Fibroblast of mammary gland (primary cell): ENCODE measurements around the gene ZCCHC13.

Source experiments
- DNase-seq: peaks from one replicate; pipeline ENCODE4 v3.0.0-alpha.2; 2010; ENCODE audit warnings: low read depth
- H3K4me3 ChIP-seq: 2 replicates; pipeline ENCODE4 v1.5.1; 2011; ENCODE audit warnings: low read depth, mild to moderate bottlenecking, low read length, moderate library complexity; ENCODE audit not compliant: control insufficient read depth
- TF ChIP-seq, protein P1 (sequence below): conservative IDR thresholded peaks from 2 replicates; pipeline ENCODE4 v1.5.1; 2011; ENCODE audit warnings: low read depth, low read length, inconsistent platforms; ENCODE audit not compliant: control insufficient read depth, insufficient read depth

ZCCHC13 gene

GRCh38 chrX:74291964-74292807 lies 11.8 kb upstream of the ZCCHC13 start:
- TF ChIP-seq, protein P1, sequence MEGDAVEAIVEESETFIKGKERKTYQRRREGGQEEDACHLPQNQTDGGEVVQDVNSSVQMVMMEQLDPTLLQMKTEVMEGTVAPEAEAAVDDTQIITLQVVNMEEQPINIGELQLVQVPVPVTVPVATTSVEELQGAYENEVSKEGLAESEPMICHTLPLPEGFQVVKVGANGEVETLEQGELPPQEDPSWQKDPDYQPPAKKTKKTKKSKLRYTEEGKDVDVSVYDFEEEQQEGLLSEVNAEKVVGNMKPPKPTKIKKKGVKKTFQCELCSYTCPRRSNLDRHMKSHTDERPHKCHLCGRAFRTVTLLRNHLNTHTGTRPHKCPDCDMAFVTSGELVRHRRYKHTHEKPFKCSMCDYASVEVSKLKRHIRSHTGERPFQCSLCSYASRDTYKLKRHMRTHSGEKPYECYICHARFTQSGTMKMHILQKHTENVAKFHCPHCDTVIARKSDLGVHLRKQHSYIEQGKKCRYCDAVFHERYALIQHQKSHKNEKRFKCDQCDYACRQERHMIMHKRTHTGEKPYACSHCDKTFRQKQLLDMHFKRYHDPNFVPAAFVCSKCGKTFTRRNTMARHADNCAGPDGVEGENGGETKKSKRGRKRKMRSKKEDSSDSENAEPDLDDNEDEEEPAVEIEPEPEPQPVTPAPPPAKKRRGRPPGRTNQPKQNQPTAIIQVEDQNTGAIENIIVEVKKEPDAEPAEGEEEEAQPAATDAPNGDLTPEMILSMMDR = no peak
- DNase-seq = peak; percentile 85
- peak overlapping the region; percentile 69 for H3K4me3 ChIP-seq

DNA sequence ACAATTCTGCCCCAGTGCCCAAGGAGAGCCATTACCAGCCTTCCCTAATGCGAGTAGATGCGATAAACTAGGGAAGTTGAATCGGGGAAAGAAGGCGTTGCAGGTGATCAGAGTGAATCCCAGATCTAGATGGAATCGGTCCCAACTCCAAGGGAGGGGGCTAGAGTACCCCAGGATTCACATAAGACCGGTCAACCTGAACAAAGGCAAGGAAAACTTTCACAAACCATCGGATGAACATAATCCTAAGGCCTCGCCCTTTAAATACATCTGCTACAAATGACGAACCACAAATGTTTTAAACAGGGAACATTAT lies 11.2 kb upstream of the ZCCHC13 start:
- TF ChIP-seq, protein P1 = no peak

DNA sequence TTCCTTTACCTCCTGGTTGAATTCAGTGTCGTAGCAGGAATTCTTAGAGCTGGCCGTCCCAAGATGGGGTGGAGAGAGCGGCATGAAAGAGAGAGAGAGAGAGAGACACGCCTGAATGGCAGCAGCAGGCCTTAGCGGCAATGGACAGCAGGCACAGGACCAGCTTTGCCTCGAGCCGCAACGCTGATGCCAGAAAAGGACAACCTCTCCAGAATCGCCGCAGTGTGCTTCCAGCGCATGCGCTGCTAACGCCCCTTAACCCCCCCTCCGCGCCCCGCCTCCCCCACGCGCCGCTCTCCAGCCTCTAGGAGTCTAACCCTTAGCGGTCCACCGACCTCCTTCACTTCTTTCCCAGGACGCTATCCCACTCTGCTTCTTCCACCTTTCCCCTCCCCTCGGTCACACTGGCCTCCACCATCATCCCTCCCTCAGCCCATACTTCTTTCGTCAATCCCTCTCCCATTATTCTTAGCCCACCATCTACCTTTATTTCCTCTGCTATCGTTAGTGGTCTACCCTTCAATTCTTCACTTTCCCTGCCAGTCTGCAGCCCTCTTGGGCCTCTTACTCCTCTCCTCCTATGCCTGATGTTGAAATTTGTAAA lies 10.5 kb upstream of the ZCCHC13 start:
- peak; percentile 75 for DNase-seq
- peak overlapping the region; percentile 69 for H3K4me3 ChIP-seq
- TF ChIP-seq, protein P1 = no peak

More for the DNA sequence above, 11.2 kb upstream of the ZCCHC13 start:
- DNase-seq = no peak
- peak overlapping the region; percentile 69 for H3K4me3 ChIP-seq

- TF ChIP-seq, protein P1 = no peak
- DNase-seq = no peak
- no peak overlapping the region for H3K4me3 ChIP-seq
These were observed 8.9 kb upstream of the ZCCHC13 start for GRCh38 chrX:74295101-74295500.

DNA sequence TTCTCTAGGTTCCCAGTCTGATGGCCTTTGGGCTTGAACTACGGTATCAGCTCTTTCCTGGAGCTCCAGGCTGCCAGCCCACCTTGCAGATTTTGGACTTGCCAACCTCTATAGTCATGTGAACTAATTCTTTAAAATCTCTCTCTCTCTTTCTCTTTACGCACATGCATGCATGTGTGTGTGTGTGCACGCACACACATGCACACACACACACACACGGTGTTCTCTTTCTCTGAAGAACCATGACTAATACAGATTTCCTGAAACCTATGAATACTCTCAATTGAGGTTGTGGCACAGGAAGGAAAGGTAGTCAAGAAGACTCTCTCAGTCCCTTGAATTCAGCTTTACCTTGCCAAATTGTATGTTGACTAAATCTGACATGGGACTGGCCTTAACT lies 6.2 kb upstream of the ZCCHC13 start:
- no peak overlapping the region for H3K4me3 ChIP-seq
- TF ChIP-seq, protein P1 = no peak
- DNase-seq = no peak

DNA sequence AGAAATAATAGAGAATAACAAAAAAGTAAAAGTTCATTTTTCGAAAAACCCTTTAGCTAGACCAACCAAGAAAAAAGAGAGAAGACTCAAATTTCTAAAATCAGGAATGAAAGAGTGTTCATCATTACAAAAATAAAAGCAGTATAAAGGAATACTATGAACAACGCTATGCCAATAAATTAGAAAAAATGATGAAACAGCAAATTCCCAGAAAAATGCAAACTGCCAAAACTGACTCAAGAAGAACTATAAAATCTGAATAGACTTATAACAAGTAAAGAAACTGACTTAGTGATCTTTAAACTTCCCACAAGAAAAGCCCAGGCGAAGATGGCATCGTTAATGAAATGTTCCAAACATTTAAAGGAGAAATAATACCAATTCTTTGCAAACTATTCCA lies 3.1 kb upstream of the ZCCHC13 start:
- DNase-seq = no peak
- TF ChIP-seq, protein P1 = no peak
- H3K4me3 ChIP-seq = no peak overlapping the region
